Naive thymus-derived CD4-positive, alpha-beta T cell (primary cell): ENCODE results near the gene PIM3. TPM values are rescaled to one million over a fixed set of nuclear protein-coding genes. Genes with fewer than 3 reads are reported as not detected.
"Not testable (repeated sequence)": the region's sequence is repeated elsewhere in the genome, so short reads cannot be mapped to it uniquely, and the experiment has no call there.

Experiments
- ATAC-seq: fragments of 150-1000 bp; cut with Tn5 transposase; 2 replicates; pipeline ENCODE4 v1.10.0; 2021; ENCODE audit warnings: mild to moderate bottlenecking, moderate library complexity
- CTCF ChIA-PET: fragments of 350-600 bp; sonication (Branson Sonifier 250); formaldehyde crosslinking; loops from one replicate; lab custom pipeline; 2021; ENCODE audit warnings: antibody characterized with exemption; lab: Charles Lee
- POLR2A ChIA-PET: fragments of 350-600 bp; sonication (Branson Sonifier 250); formaldehyde crosslinking; loops from one replicate; lab custom pipeline; 2021; ENCODE audit warnings: antibody characterized with exemption, inconsistent platforms; lab: Charles Lee
- DNase-seq, 9 donors: peaks; one replicate each; pipeline versions ENCODE4 v3.0.0 to v3.0.0-alpha.2; 2020 to 2022; ENCODE audit warnings: mixed read lengths in 1 of 9
- H3K27ac ChIP-seq: one replicate; pipeline ENCODE4 v1.7.0; 2013; ENCODE audit warnings: mild to moderate bottlenecking, low read depth, low read length, moderate library complexity
- H3K27me3 ChIP-seq, 2 donors: one replicate each; pipeline ENCODE4 v1.7.0; 2013; ENCODE audit warnings: low read length in 2 of 2, mild to moderate bottlenecking in 2 of 2, moderate library complexity in 2 of 2; ENCODE audit not compliant: control insufficient read depth in 2 of 2, insufficient read depth in 2 of 2
- H3K36me3 ChIP-seq, 3 experiments: 1 replicate in 2 of 3; 2 replicates in 1 of 3; pipeline ENCODE4 v1.7.0; 2013; ENCODE audit warnings: low read length in 3 of 3, mild to moderate bottlenecking in 3 of 3, moderate library complexity in 1 of 3; ENCODE audit not compliant: insufficient read depth in 3 of 3, control insufficient read depth in 2 of 3
- H3K4me1 ChIP-seq, 2 donors: one replicate each; pipeline ENCODE4 v1.7.0; 2013; ENCODE audit warnings: low read length in 2 of 2, mild to moderate bottlenecking in 2 of 2, moderate library complexity in 1 of 2; ENCODE audit not compliant: control insufficient read depth in 2 of 2, insufficient read depth in 2 of 2
- H3K4me3 ChIP-seq: 2 replicates; pipeline ENCODE4 v1.7.0; 2013; ENCODE audit warnings: mild to moderate bottlenecking, low read length
- H3K9me3 ChIP-seq, 3 experiments: 1 replicate in 2 of 3; 2 replicates in 1 of 3; pipeline ENCODE4 v1.7.0; 2013; ENCODE audit warnings: low read length in 3 of 3; ENCODE audit not compliant: control insufficient read depth in 2 of 3
- H3K27ac Mint-ChIP-seq, 9 donors: one replicate each; pipeline ENCODE4 v1.8.0; 2020 to 2022; ENCODE audit warnings: mixed read lengths in 9 of 9, mild to moderate bottlenecking in 8 of 9, moderate library complexity in 5 of 9, inconsistent platforms in 2 of 9
- H3K27me3 Mint-ChIP-seq, 5 donors: one replicate each; pipeline ENCODE4 v1.8.0; 2021 to 2022; ENCODE audit warnings: mixed read lengths in 5 of 5, mild to moderate bottlenecking in 1 of 5
- H3K36me3 Mint-ChIP-seq, 5 donors: one replicate each; pipeline ENCODE4 v1.8.0; 2020 to 2022; ENCODE audit warnings: mixed read lengths in 5 of 5, mild to moderate bottlenecking in 3 of 5, inconsistent platforms in 1 of 5
- H3K4me1 Mint-ChIP-seq, 7 donors: one replicate each; pipeline ENCODE4 v1.8.0; 2020 to 2022; ENCODE audit warnings: mixed read lengths in 7 of 7, mild to moderate bottlenecking in 3 of 7, inconsistent platforms in 1 of 7
- H3K4me3 Mint-ChIP-seq, 10 donors: one replicate each; pipeline ENCODE4 v1.8.0; 2020 to 2022; ENCODE audit warnings: mild to moderate bottlenecking in 10 of 10, mixed read lengths in 10 of 10, moderate library complexity in 6 of 10, inconsistent platforms in 2 of 10
- H3K9me3 Mint-ChIP-seq, 11 donors: one replicate each; pipeline ENCODE4 v1.8.0; 2020 to 2022; ENCODE audit warnings: mixed read lengths in 11 of 11, mild to moderate bottlenecking in 4 of 11, inconsistent platforms in 1 of 11, moderate library complexity in 1 of 11
- intact Hi-C, 2 donors: fragments of 100-400 bp; cut with micrococcal nuclease; formaldehyde crosslinking; loops; one replicate each; pipeline ENCODE4 v1.15.1; 2023
- polyA plus RNA-seq, 2 donors: library from polyadenylated mRNA; unstranded; fragments of 300-500 nt; fragmentation: Illumina TruSeq; gene quantifications; one replicate each; pipeline ENCODE4 v1.2.3, GENCODE V29; 2021
- total RNA-seq, 6 experiments: library from RNA in 5 of 6; stranded (reverse) in 5 of 6; gene quantifications; 1 replicate in 5 of 6; 2 replicates in 1 of 6; pipeline ENCODE4 v1.2.3 and lab custom pipeline; 2021 to 2026

Gene PIM3
- total and polyA plus RNA-seq, 7 experiments from 2014 or later, result 21.3 to 164 (median 54.6) TPM

- no peaks in the 10 kb centered on the region for H3K27me3 ChIP-seq
- H3K4me3 Mint-ChIP-seq, result peak overlapping the region in 5 of 10 donors; percentile 2 to 84 (median 27)
- H3K36me3 ChIP-seq, result no peaks in the 10 kb centered on the region
- H3K9me3 ChIP-seq, result peaks cover 0 to 7% (median 0%) of the 10 kb centered on the region in 3 experiments
- peak overlapping the region; percentile 17 to 93 (median 83) for H3K27ac Mint-ChIP-seq
- intact Hi-C loops, result loop anchor here (10.0 kb wide), 2 partner anchors 59 to 111 kb away; no protein-coding TSS in a partner anchor
- H3K4me1 Mint-ChIP-seq, result peaks cover 17 to 25% (median 20%) of the 10 kb centered on the region in 7 donors
- peaks cover 0 to 3% (median 0%) of the 10 kb centered on the region in 5 donors for H3K27me3 Mint-ChIP-seq
- no peak overlapping the region for H3K4me3 ChIP-seq
- peaks cover 8 to 20% of the 10 kb centered on the region in 2 donors for H3K4me1 ChIP-seq
- peak in 3 of 9 donors; percentile 12 to 71 (median 27) for DNase-seq
- peaks cover 8 to 9% (median 8%) of the 10 kb centered on the region in 5 donors for H3K36me3 Mint-ChIP-seq
- ChIA-PET CTCF (no interaction called here), POLR2A (interaction anchor here (0.9 kb wide), 1 partner anchor 16 kb away, joined by 3 read pairs; no protein-coding TSS in a partner anchor)
- ATAC-seq, result peak; percentile 3
- peak overlapping the region; percentile 24 for H3K27ac ChIP-seq
- peaks cover 7 to 14% (median 9%) of the 10 kb centered on the region in 11 donors for H3K9me3 Mint-ChIP-seq
Observed at GRCh38 chr22:49975543-49976389, 15.2 kb downstream of the PIM3 start.

GRCh38 chr22:49976439-49977175, 16.0 kb downstream of the PIM3 start:
- POLR2A ChIA-PET, result interaction anchor here (0.7 to 1.1 kb wide), 4 partner anchors 9 to 264 kb away, joined by 3 read pairs; no protein-coding TSS in a partner anchor
- Histone ChIP-seq H3K4me1 (peaks cover 5 to 16% of the 10 kb centered on the region in 2 donors), H3K4me3 (no peak overlapping the region), H3K27me3 (no peaks in the 10 kb centered on the region), H3K9me3 (peaks cover 0 to 7% (median 0%) of the 10 kb centered on the region in 3 experiments), H3K27ac (peak overlapping the region; percentile 24), H3K36me3 (no peaks in the 10 kb centered on the region)
- Mint-ChIP-seq H3K4me3 (peak overlapping the region in 7 of 10 donors; percentile 2 to 65 (median 27)), H3K27me3 (peaks cover 0 to 3% (median 0%) of the 10 kb centered on the region in 5 donors), H3K9me3 (peaks cover 7 to 15% (median 10%) of the 10 kb centered on the region in 11 donors), H3K27ac (peak overlapping the region in 8 of 9 donors; percentile 70 to 93 (median 76)), H3K36me3 (peaks cover 8 to 9% (median 8%) of the 10 kb centered on the region in 5 donors), H3K4me1 (peaks cover 15 to 22% (median 18%) of the 10 kb centered on the region in 7 donors)
- CTCF ChIA-PET, result no interaction called here
- intact Hi-C loops, result loop anchor here (10.0 kb wide), 2 partner anchors 58 to 112 kb away; no protein-coding TSS in a partner anchor
- peak in 5 of 9 donors; percentile 46 to 74 (median 58) for DNase-seq
- peak; percentile 61 for ATAC-seq

GRCh38 chr22:49977578-49977977, 17.0 kb downstream of the PIM3 start:
- H3K27ac Mint-ChIP-seq, result peak overlapping the region in 1 of 9 donors; percentile 63
- no peak overlapping the region for H3K4me3 ChIP-seq
- intact Hi-C loops, result loop anchor here (10.0 kb wide), 2 partner anchors 57 to 113 kb away; no protein-coding TSS in a partner anchor
- peaks cover 0 to 7% (median 0%) of the 10 kb centered on the region in 3 experiments for H3K9me3 ChIP-seq
- CTCF ChIA-PET, result no interaction called here
- no peak overlapping the region for H3K27ac ChIP-seq
- H3K27me3 Mint-ChIP-seq, result peaks cover 0 to 5% (median 3%) of the 10 kb centered on the region in 5 donors
- H3K4me3 Mint-ChIP-seq, result no peak overlapping the region
- H3K36me3 ChIP-seq, result no peaks in the 10 kb centered on the region
- H3K27me3 ChIP-seq, result no peaks in the 10 kb centered on the region
- peaks cover 8 to 10% (median 9%) of the 10 kb centered on the region in 5 donors for H3K36me3 Mint-ChIP-seq
- DNase-seq (no peak), ATAC-seq (no peak)
- H3K4me1 ChIP-seq, result peaks cover 5 to 16% of the 10 kb centered on the region in 2 donors
- H3K4me1 Mint-ChIP-seq, result peaks cover 15 to 22% (median 18%) of the 10 kb centered on the region in 7 donors
- peaks cover 7 to 15% (median 10%) of the 10 kb centered on the region in 11 donors for H3K9me3 Mint-ChIP-seq
- POLR2A ChIA-PET, result interaction anchor here (0.7 to 1.1 kb wide), 3 partner anchors 10 to 263 kb away, joined by 3 read pairs; no protein-coding TSS in a partner anchor

GRCh38 chr22:49979587-49980264, 19.2 kb downstream of the PIM3 start:
- H3K9me3 Mint-ChIP-seq, result peaks cover 7 to 15% (median 10%) of the 10 kb centered on the region in 11 donors
- Histone ChIP-seq H3K36me3 (no peaks in the 10 kb centered on the region), H3K27me3 (no peaks in the 10 kb centered on the region), H3K4me1 (peaks cover 5 to 16% of the 10 kb centered on the region in 2 donors), H3K27ac (no peak overlapping the region), H3K9me3 (peaks cover 0 to 7% (median 0%) of the 10 kb centered on the region in 3 experiments), H3K4me3 (no peak overlapping the region)
- peak overlapping the region in 2 of 9 donors; percentile 10 to 69 for H3K27ac Mint-ChIP-seq
- peaks cover 6 to 14% (median 11%) of the 10 kb centered on the region in 5 donors for H3K27me3 Mint-ChIP-seq
- POLR2A ChIA-PET, result interaction anchor here (1.1 to 1.4 kb wide), 2 partner anchors 13 to 17 kb away, joined by 3 read pairs; no protein-coding TSS in a partner anchor
- peaks cover 8 to 13% (median 9%) of the 10 kb centered on the region in 5 donors for H3K36me3 Mint-ChIP-seq
- peaks cover 15 to 27% (median 21%) of the 10 kb centered on the region in 7 donors for H3K4me1 Mint-ChIP-seq
- peak in 1 of 9 donors; percentile 28 for DNase-seq
- H3K4me3 Mint-ChIP-seq, result no peak overlapping the region
- peak; percentile 36 for ATAC-seq
- CTCF ChIA-PET, result interaction anchor here (1.3 kb wide), 1 partner anchor 13 kb away, joined by 3 read pairs; no protein-coding TSS in a partner anchor
- intact Hi-C loops, result loop anchor here (10.0 kb wide), 2 partner anchors 55 to 115 kb away; no protein-coding TSS in a partner anchor

- not testable (repeated sequence) for H3K4me1 ChIP-seq, H3K4me3 Mint-ChIP-seq
Observed at GRCh38 chr22:49981799-49982198, 21.2 kb downstream of the PIM3 start.

More at GRCh38 chr22:49981799-49982198, 21.2 kb downstream of the PIM3 start:
- H3K27ac ChIP-seq, DNase-seq, H3K27me3 ChIP-seq, H3K9me3 ChIP-seq, H3K4me3 ChIP-seq, ATAC-seq, H3K36me3 ChIP-seq, H3K27ac Mint-ChIP-seq, intact Hi-C loops, POLR2A ChIA-PET: not testable (repeated sequence)
- H3K36me3 Mint-ChIP-seq, result peaks cover 8 to 18% (median 9%) of the 10 kb centered on the region in 5 donors
- CTCF ChIA-PET, result interaction anchor here (0.6 to 0.9 kb wide), 4 partner anchors 10 to 515 kb away, joined by 3 to 4 read pairs (median 4); no protein-coding TSS in a partner anchor
- H3K4me1 Mint-ChIP-seq, result peaks cover 2 to 15% (median 7%) of the 10 kb centered on the region in 7 donors
- peaks cover 8 to 30% (median 23%) of the 10 kb centered on the region in 11 donors for H3K9me3 Mint-ChIP-seq
- peaks cover 11 to 35% (median 16%) of the 10 kb centered on the region in 5 donors for H3K27me3 Mint-ChIP-seq
